HTR-8/SVneo (cell line): ENCODE data around the gene NRM.
"Not testable (repeated sequence)": the region's sequence is repeated elsewhere in the genome, so short reads cannot be mapped to it uniquely, and the experiment has no call there.

Experiments used
- DNase-seq: peaks from one replicate; pipeline ENCODE4 v3.0.0; 2011; ENCODE audit warnings: low spot score, mixed read lengths; ENCODE audit not compliant: insufficient read length
- FAIRE-seq: peaks from 2 replicates; lab custom pipeline; 2011; peaks lifted over from hg19 to GRCh38; lab: Jason Lieb, UNC

NRM gene

GRCh38 chr6:30721198-30722024, 30.6 kb upstream of the NRM start:
- peak; percentile 64 for DNase-seq
- peak; percentile 63 for FAIRE-seq

- FAIRE-seq = no peak
- DNase-seq = no peak
These were observed 30.0 kb upstream of the NRM start for GRCh38 chr6:30720738-30721197.

- peak; percentile 93 for DNase-seq
- peak; percentile 81 for FAIRE-seq
These were observed 29.3 kb upstream of the NRM start, which contains the start of gene TUBB for GRCh38 chr6:30719791-30720737. Gene TUBB, plus strand, starts transcription at chr6:30720352. Its CDS starts 155 bp downstream, at chr6:30720507.

GRCh38 chr6:30719356-30719755, 28.6 kb upstream of the NRM start:
- FAIRE-seq (no peak), DNase-seq (no peak)

GRCh38 chr6:30717845-30718720, 27.3 kb upstream of the NRM start:
- DNase-seq = not testable (repeated sequence)

GRCh38 chr6:30717129-30717844, 26.5 kb upstream of the NRM start, which contains the start of gene MDC1:
Gene MDC1, minus strand, starts transcription at chr6:30717281. Its CDS starts 2,106 bp downstream, at chr6:30715175.
- DNase-seq = peak; percentile 97
- peak; percentile 92 for FAIRE-seq

More at GRCh38 chr6:30717845-30718720, 27.3 kb upstream of the NRM start:
- not testable (repeated sequence) for FAIRE-seq

- FAIRE-seq (no peak), DNase-seq (no peak)
These were observed 26.0 kb upstream of the NRM start for GRCh38 chr6:30716879-30717128.

GRCh38 chr6:30714263-30714662, 23.5 kb upstream of the NRM start:
- no peak for DNase-seq
- FAIRE-seq = no peak

- FAIRE-seq = no peak
- DNase-seq = no peak
These were observed 21.7 kb upstream of the NRM start for GRCh38 chr6:30712441-30712945.

GRCh38 chr6:30711758-30712380, 21.1 kb upstream of the NRM start:
- DNase-seq (no peak), FAIRE-seq (no peak)

GRCh38 chr6:30709101-30709868, 18.5 kb upstream of the NRM start:
- FAIRE-seq (no peak), DNase-seq (no peak)

GRCh38 chr6:30707281-30707850, 16.6 kb upstream of the NRM start:
- DNase-seq (no peak), FAIRE-seq (no peak)

GRCh38 chr6:30705620-30706019, 14.8 kb upstream of the NRM start:
- DNase-seq = no peak

GRCh38 chr6:30703821-30704220, 13.0 kb upstream of the NRM start:
- no peak for FAIRE-seq
- DNase-seq = no peak

More at GRCh38 chr6:30705620-30706019, 14.8 kb upstream of the NRM start:
- no peak for FAIRE-seq

- DNase-seq (no peak), FAIRE-seq (no peak)
These were observed 12.2 kb upstream of the NRM start for GRCh38 chr6:30703011-30703410.

GRCh38 chr6:30700340-30700739, 9.6 kb upstream of the NRM start:
- FAIRE-seq = no peak
- no peak for DNase-seq

- no peak for FAIRE-seq
- DNase-seq = no peak
These were observed 5.6 kb upstream of the NRM start for GRCh38 chr6:30696432-30696831.
